SK-N-SH (cell line): ENCODE data around the gene BCL2L11. TPM values are rescaled to one million over a fixed set of nuclear protein-coding genes. Genes with fewer than 3 reads are reported as not detected.

ENCODE experiments used
- CTCF ChIA-PET: fragments of 300-600, 350-600 bp; formaldehyde crosslinking; extraction: SDS; loops from one replicate; lab custom pipeline; 2021; lab: Yijun Ruan, JAX
- POLR2A ChIA-PET: fragments of 350-600 bp; sonication (Branson Sonifier 250); formaldehyde crosslinking; extraction: SDS; loops from one replicate; lab custom pipeline; 2020; ENCODE audit warnings: antibody characterized with exemption, inconsistent platforms; lab: Yijun Ruan, JAX
- DNase-seq: peaks from one replicate; pipeline ENCODE4 v3.0.0; 2012
- H2AFZ ChIP-seq: fragments of 200-600 bp; sonication (generic); 2 replicates; pipeline ENCODE4 v1.8.1; 2016; ENCODE audit warnings: antibody characterized with exemption, mild to moderate bottlenecking, low read depth
- H3F3A ChIP-seq: fragments of 200-600 bp; sonication (generic); replicated peaks from 2 replicates; pipeline ENCODE3; 2016; ENCODE audit warnings: antibody characterized with exemption, mild to moderate bottlenecking; ENCODE audit not compliant: insufficient read depth
- H3K27ac ChIP-seq, 2 experiments: fragments of 200-500 bp in 1 of 2; fragments of 200-600 bp in 1 of 2; sonication (Bioruptor generic) in 1 of 2; sonication (generic), shearing (Covaris generic) in 1 of 2; 2 replicates each; pipeline versions ENCODE4 v1.5.1 to v1.6.1; 2014 to 2016; ENCODE audit warnings: low read depth in 2 of 2, inconsistent platforms in 1 of 2, low read length in 1 of 2, mild to moderate bottlenecking in 1 of 2, mixed read lengths in 1 of 2
- H3K27me3 ChIP-seq: fragments of 200-600 bp; sonication (generic), shearing (Covaris generic); 2 replicates; pipeline ENCODE4 v1.6.1; 2016; ENCODE audit warnings: mixed run types; ENCODE audit not compliant: insufficient read depth
- H3K36me3 ChIP-seq, 2 experiments: fragments of 200-500 bp in 1 of 2; fragments of 200-600 bp in 1 of 2; sonication (Bioruptor generic) in 1 of 2; sonication (generic) in 1 of 2; replicated peaks in 1 of 2; 2 replicates each; pipeline versions ENCODE3 to v1.5.1; 2014 to 2016; ENCODE audit warnings: low read length in 1 of 2, mild to moderate bottlenecking in 1 of 2; ENCODE audit not compliant: insufficient read depth in 2 of 2, control insufficient read depth in 1 of 2
- H3K4me1 ChIP-seq, 2 experiments: fragments of 200-500 bp in 1 of 2; fragments of 200-600 bp in 1 of 2; sonication (Bioruptor generic) in 1 of 2; sonication (generic), shearing (Covaris generic) in 1 of 2; 2 replicates each; pipeline versions ENCODE4 v1.5.1 to v1.6.1; 2014 to 2016; ENCODE audit warnings: low read depth in 1 of 2, low read length in 1 of 2, mixed run types in 1 of 2; ENCODE audit not compliant: insufficient read depth in 2 of 2, control insufficient read depth in 1 of 2
- H3K4me2 ChIP-seq: fragments of 200-600 bp; sonication (generic), shearing (Covaris generic); 2 replicates; pipeline ENCODE4 v1.6.1; 2017; ENCODE audit warnings: mixed run types
- H3K4me3 ChIP-seq, 2 experiments: fragments of 200-500 bp in 1 of 2; fragments of 200-600 bp in 1 of 2; sonication (Bioruptor generic) in 1 of 2; sonication (generic), shearing (Covaris generic) in 1 of 2; 2 replicates each; pipeline versions ENCODE4 v1.5.1 to v1.8.1; 2014 to 2016; ENCODE audit warnings: low read depth in 2 of 2, inconsistent platforms in 1 of 2, low read length in 1 of 2, mild to moderate bottlenecking in 1 of 2, mixed read lengths in 1 of 2, moderate library complexity in 1 of 2
- H3K79me2 ChIP-seq: fragments of 200-600 bp; sonication (generic); 2 replicates; pipeline ENCODE4 v1.8.1; 2017; ENCODE audit warnings: mild to moderate bottlenecking; ENCODE audit not compliant: insufficient read depth
- H3K9ac ChIP-seq: fragments of 200-600 bp; sonication (generic); 2 replicates; pipeline ENCODE4 v1.6.1; 2017; ENCODE audit warnings: mixed run types
- H3K9me2 ChIP-seq: fragments of 200-600 bp; sonication (generic); 2 replicates; pipeline ENCODE4 v1.6.1; 2017; ENCODE audit warnings: mixed run types
- H3K9me3 ChIP-seq: fragments of 200-600 bp; sonication (generic); 2 replicates; pipeline ENCODE4 v1.6.1; 2017; ENCODE audit warnings: mixed run types, mild to moderate bottlenecking, moderate library complexity
- H4K20me1 ChIP-seq: fragments of 200-600 bp; sonication (generic); 2 replicates; pipeline ENCODE4 v1.6.1; 2017; ENCODE audit warnings: mild to moderate bottlenecking, mixed run types; ENCODE audit not compliant: insufficient read depth
- CHD2 ChIP-seq: fragments of 150-350 bp; IDR thresholded peaks from 2 replicates; pipeline ENCODE4 v1.6.1; 2018; ENCODE audit warnings: low read length; ENCODE audit not compliant: partially characterized antibody
- ELF1 ChIP-seq: IDR thresholded peaks from 2 replicates; pipeline ENCODE4 v1.4.0; 2012
- EZH2phosphoT487 ChIP-seq: fragments of 200-600 bp; sonication (generic); IDR thresholded peaks from 2 replicates; pipeline ENCODE4 v1.6.1; 2017; ENCODE audit warnings: low read depth, mixed run types, mild to moderate bottlenecking, antibody characterized with exemption, moderate library complexity, borderline replicate concordance
- FOSL2 ChIP-seq: IDR thresholded peaks from 2 replicates; pipeline ENCODE4 v1.4.0; 2012; ENCODE audit warnings: low read depth, mild to moderate bottlenecking, moderate library complexity, borderline replicate concordance
- FOXJ3 ChIP-seq: sonication (generic); formaldehyde crosslinking; IDR thresholded peaks from 2 replicates; pipeline ENCODE4 v1.5.1; 2020; ENCODE audit warnings: mild to moderate bottlenecking, missing genetic modification reagents
- JUND ChIP-seq: IDR thresholded peaks from 2 replicates; pipeline ENCODE4 v1.4.0; 2012
- MXI1 ChIP-seq: IDR thresholded peaks from 2 replicates; pipeline ENCODE4 v1.6.1; 2012; ENCODE audit warnings: mild to moderate bottlenecking, low read depth, low read length, improper control_type of control experiment
- POLR2AphosphoS5 ChIP-seq: IDR thresholded peaks from 2 replicates; pipeline ENCODE4 v1.6.1; 2012; ENCODE audit warnings: low read depth, low read length
- RAD21 ChIP-seq: IDR thresholded peaks from 2 replicates; pipeline ENCODE4 v1.6.1; 2012; ENCODE audit warnings: mild to moderate bottlenecking, low read length
- RFX5 ChIP-seq: IDR thresholded peaks from 2 replicates; pipeline ENCODE4 v1.6.1; 2012; ENCODE audit warnings: mild to moderate bottlenecking, improper control_type of control experiment, low read length
- SIN3A ChIP-seq: IDR thresholded peaks from 2 replicates; pipeline ENCODE4 v1.6.1; 2012; ENCODE audit warnings: low read depth, mild to moderate bottlenecking, low read length, moderate library complexity, borderline replicate concordance
- TCF12 ChIP-seq: IDR thresholded peaks from 2 replicates; pipeline ENCODE4 v1.4.0; 2012
- TEAD4 ChIP-seq: IDR thresholded peaks from 2 replicates; pipeline ENCODE4 v1.4.0; 2012; ENCODE audit warnings: mild to moderate bottlenecking, borderline replicate concordance; ENCODE audit not compliant: insufficient read depth
- YY1 ChIP-seq: IDR thresholded peaks from 2 replicates; pipeline ENCODE4 v1.4.0; 2012; ENCODE audit warnings: low read depth, mild to moderate bottlenecking
- WGBS: methylation state at CpG from one replicate; pipeline ENCODE4 v1.1.6; 2017; ENCODE audit warnings: low lambda C conversion rate; 5-methylcytosine and 5-hydroxymethylcytosine counted together
- polyA plus RNA-seq, 3 experiments: library from polyadenylated mRNA; depleted of rRNA; stranded (reverse); fragments of >200 nt; gene quantifications; 2 replicates each; pipeline ENCODE4 v1.2.3, GENCODE V29; 2012
- TF ChIP-seq, protein P1 (sequence below): fragments of 200-600 bp; sonication (generic); IDR thresholded peaks from 2 replicates; pipeline ENCODE4 v1.6.1; 2017; ENCODE audit warnings: antibody characterized with exemption, mild to moderate bottlenecking, moderate library complexity
- TF ChIP-seq, protein P2 (sequence below): fragments of 150-350 bp; IDR thresholded peaks from 2 replicates; pipeline ENCODE4 v1.6.1; 2017; ENCODE audit warnings: antibody characterized with exemption, low read length, low read depth, borderline replicate concordance
- TF ChIP-seq, protein P3 (sequence below): IDR thresholded peaks from 2 replicates; pipeline ENCODE4; 2012
- TF ChIP-seq, protein P4 (sequence below): IDR thresholded peaks from 2 replicates; pipeline ENCODE4 v1.4.0; 2012; ENCODE audit warnings: low read depth
- TF ChIP-seq, protein P5 (sequence below): IDR thresholded peaks from 2 replicates; pipeline ENCODE4 v1.6.1; 2012; ENCODE audit warnings: mild to moderate bottlenecking, low read depth, low read length, moderate library complexity
- TF ChIP-seq, protein P6 (sequence below): IDR thresholded peaks from 2 replicates; pipeline ENCODE4 v1.4.0; 2012; ENCODE audit warnings: low read depth, borderline replicate concordance
- TF ChIP-seq, protein P7 (sequence below): IDR thresholded peaks from 2 replicates; pipeline ENCODE4 v1.4.0; 2012; ENCODE audit warnings: low read depth, borderline replicate concordance

The BCL2L11 gene
- polyA plus RNA-seq, 1 of the 3 experiments (the other 2 are of a cell fraction), result 3.3 TPM

DNA sequence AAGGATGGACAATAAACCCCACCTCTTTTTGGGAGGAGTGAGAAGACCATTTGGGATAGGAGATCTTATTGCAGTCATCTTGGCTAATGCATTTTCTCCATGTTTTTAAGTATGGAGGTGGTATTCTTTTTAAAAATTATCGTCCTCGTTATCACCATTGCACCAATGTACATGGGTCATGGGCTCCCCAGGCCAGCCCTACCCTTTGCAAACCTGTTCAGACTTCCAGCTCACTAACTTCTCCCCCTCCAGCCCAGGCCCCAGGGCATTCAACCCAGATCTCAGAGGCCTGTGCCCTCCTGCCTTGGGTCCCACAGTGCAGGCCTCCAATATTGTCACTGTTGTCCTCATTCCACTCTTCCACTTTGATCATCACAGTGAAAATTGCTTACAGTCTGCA lies 68.4 kb downstream of the BCL2L11 start (continued):
- TF ChIP-seq, protein P1, sequence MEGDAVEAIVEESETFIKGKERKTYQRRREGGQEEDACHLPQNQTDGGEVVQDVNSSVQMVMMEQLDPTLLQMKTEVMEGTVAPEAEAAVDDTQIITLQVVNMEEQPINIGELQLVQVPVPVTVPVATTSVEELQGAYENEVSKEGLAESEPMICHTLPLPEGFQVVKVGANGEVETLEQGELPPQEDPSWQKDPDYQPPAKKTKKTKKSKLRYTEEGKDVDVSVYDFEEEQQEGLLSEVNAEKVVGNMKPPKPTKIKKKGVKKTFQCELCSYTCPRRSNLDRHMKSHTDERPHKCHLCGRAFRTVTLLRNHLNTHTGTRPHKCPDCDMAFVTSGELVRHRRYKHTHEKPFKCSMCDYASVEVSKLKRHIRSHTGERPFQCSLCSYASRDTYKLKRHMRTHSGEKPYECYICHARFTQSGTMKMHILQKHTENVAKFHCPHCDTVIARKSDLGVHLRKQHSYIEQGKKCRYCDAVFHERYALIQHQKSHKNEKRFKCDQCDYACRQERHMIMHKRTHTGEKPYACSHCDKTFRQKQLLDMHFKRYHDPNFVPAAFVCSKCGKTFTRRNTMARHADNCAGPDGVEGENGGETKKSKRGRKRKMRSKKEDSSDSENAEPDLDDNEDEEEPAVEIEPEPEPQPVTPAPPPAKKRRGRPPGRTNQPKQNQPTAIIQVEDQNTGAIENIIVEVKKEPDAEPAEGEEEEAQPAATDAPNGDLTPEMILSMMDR, result no peak

DNA sequence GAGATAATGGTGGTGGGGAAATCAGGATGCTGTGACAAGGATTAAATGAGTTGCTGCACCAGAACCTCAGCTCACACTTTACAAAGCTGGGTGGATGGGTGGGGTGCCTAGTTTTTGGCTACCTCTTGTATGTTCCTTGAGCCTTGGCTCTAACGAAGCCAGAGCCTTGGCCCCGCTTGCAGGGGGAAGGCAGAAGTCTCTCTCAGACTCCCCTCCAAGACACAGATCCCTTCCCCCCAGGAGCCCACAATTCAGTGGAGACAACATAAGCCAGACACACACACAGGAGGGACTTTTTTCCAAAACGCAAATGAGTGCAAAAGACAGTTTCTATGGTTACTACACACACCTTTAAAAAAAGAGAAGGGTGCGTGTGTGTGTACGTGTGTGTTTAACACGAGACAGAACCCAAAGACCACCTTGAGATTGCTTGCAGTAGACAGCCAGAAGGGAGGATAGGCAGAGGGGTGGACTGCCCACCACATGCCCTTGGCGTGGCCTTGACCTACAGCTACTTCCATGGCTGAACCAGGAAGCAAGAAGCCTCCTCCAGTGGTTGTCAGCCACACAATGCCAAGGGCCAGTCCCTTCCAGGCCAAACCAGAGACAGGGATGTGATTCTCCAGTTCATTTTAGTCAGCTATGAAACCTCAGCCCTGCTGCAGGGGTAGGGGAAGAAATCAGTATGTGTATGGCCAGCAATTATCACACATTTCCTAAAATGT lies 70.3 kb downstream of the BCL2L11 start:
- H3K4me2 ChIP-seq, result no peak overlapping the region
- no peaks in the 10 kb centered on the region for H3K9me3 ChIP-seq
- no peak for DNase-seq
- ChIA-PET CTCF (no interaction called here), POLR2A (no interaction called here)
- 89% methylated on average over 7 of the region's 7 CpGs for WGBS
- TF ChIP-seq, protein P2, sequence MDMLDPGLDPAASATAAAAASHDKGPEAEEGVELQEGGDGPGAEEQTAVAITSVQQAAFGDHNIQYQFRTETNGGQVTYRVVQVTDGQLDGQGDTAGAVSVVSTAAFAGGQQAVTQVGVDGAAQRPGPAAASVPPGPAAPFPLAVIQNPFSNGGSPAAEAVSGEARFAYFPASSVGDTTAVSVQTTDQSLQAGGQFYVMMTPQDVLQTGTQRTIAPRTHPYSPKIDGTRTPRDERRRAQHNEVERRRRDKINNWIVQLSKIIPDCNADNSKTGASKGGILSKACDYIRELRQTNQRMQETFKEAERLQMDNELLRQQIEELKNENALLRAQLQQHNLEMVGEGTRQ, result no peak
- TF ChIP-seq EZH2phosphoT487 (no peak), POLR2AphosphoS5 (no peak), SIN3A (no peak), JUND (no peak), YY1 (no peak), MXI1 (no peak), RAD21 (no peak), TCF12 (no peak), CHD2 (no peak), RFX5 (no peak), FOSL2 (no peak), TEAD4 (no peak), FOXJ3 (CRISPR knock-in tag) (no peak), ELF1 (no peak)
- TF ChIP-seq, protein P3, sequence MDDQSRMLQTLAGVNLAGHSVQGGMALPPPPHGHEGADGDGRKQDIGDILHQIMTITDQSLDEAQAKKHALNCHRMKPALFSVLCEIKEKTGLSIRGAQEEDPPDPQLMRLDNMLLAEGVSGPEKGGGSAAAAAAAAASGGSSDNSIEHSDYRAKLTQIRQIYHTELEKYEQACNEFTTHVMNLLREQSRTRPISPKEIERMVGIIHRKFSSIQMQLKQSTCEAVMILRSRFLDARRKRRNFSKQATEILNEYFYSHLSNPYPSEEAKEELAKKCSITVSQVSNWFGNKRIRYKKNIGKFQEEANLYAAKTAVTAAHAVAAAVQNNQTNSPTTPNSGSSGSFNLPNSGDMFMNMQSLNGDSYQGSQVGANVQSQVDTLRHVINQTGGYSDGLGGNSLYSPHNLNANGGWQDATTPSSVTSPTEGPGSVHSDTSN, result no peak
- TF ChIP-seq, protein P4, sequence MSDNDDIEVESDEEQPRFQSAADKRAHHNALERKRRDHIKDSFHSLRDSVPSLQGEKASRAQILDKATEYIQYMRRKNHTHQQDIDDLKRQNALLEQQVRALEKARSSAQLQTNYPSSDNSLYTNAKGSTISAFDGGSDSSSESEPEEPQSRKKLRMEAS, result no peak
- TF ChIP-seq, protein P5, sequence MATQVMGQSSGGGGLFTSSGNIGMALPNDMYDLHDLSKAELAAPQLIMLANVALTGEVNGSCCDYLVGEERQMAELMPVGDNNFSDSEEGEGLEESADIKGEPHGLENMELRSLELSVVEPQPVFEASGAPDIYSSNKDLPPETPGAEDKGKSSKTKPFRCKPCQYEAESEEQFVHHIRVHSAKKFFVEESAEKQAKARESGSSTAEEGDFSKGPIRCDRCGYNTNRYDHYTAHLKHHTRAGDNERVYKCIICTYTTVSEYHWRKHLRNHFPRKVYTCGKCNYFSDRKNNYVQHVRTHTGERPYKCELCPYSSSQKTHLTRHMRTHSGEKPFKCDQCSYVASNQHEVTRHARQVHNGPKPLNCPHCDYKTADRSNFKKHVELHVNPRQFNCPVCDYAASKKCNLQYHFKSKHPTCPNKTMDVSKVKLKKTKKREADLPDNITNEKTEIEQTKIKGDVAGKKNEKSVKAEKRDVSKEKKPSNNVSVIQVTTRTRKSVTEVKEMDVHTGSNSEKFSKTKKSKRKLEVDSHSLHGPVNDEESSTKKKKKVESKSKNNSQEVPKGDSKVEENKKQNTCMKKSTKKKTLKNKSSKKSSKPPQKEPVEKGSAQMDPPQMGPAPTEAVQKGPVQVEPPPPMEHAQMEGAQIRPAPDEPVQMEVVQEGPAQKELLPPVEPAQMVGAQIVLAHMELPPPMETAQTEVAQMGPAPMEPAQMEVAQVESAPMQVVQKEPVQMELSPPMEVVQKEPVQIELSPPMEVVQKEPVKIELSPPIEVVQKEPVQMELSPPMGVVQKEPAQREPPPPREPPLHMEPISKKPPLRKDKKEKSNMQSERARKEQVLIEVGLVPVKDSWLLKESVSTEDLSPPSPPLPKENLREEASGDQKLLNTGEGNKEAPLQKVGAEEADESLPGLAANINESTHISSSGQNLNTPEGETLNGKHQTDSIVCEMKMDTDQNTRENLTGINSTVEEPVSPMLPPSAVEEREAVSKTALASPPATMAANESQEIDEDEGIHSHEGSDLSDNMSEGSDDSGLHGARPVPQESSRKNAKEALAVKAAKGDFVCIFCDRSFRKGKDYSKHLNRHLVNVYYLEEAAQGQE, result no peak
- TF ChIP-seq, protein P6, sequence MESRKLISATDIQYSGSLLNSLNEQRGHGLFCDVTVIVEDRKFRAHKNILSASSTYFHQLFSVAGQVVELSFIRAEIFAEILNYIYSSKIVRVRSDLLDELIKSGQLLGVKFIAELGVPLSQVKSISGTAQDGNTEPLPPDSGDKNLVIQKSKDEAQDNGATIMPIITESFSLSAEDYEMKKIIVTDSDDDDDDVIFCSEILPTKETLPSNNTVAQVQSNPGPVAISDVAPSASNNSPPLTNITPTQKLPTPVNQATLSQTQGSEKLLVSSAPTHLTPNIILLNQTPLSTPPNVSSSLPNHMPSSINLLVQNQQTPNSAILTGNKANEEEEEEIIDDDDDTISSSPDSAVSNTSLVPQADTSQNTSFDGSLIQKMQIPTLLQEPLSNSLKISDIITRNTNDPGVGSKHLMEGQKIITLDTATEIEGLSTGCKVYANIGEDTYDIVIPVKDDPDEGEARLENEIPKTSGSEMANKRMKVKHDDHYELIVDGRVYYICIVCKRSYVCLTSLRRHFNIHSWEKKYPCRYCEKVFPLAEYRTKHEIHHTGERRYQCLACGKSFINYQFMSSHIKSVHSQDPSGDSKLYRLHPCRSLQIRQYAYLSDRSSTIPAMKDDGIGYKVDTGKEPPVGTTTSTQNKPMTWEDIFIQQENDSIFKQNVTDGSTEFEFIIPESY, result no peak
- TF ChIP-seq, protein P7, sequence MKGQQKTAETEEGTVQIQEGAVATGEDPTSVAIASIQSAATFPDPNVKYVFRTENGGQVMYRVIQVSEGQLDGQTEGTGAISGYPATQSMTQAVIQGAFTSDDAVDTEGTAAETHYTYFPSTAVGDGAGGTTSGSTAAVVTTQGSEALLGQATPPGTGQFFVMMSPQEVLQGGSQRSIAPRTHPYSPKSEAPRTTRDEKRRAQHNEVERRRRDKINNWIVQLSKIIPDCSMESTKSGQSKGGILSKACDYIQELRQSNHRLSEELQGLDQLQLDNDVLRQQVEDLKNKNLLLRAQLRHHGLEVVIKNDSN, result no peak
- H4K20me1 ChIP-seq, result no peaks in the 10 kb centered on the region
- no peak overlapping the region for H3K4me3 ChIP-seq
- H3K9ac ChIP-seq, result no peak overlapping the region
- no peak overlapping the region for H2AFZ ChIP-seq
- H3K36me3 ChIP-seq, result no peaks in the 10 kb centered on the region
- H3F3A ChIP-seq, result no peaks in the 10 kb centered on the region
- no peaks in the 10 kb centered on the region for H3K27me3 ChIP-seq
- H3K4me1 ChIP-seq, result no peaks in the 10 kb centered on the region; a peak in 1 of 4 replicates
- no peaks in the 10 kb centered on the region for H3K9me2 ChIP-seq
- H3K79me2 ChIP-seq, result no peaks in the 10 kb centered on the region
- H3K27ac ChIP-seq, result no peak overlapping the region
